ENCODE results near the gene CPT1B.
"Not testable (repeated sequence)": the region's sequence is repeated elsewhere in the genome, so short reads cannot be mapped to it uniquely, and the experiment has no call there.

The CPT1B gene

DNA sequence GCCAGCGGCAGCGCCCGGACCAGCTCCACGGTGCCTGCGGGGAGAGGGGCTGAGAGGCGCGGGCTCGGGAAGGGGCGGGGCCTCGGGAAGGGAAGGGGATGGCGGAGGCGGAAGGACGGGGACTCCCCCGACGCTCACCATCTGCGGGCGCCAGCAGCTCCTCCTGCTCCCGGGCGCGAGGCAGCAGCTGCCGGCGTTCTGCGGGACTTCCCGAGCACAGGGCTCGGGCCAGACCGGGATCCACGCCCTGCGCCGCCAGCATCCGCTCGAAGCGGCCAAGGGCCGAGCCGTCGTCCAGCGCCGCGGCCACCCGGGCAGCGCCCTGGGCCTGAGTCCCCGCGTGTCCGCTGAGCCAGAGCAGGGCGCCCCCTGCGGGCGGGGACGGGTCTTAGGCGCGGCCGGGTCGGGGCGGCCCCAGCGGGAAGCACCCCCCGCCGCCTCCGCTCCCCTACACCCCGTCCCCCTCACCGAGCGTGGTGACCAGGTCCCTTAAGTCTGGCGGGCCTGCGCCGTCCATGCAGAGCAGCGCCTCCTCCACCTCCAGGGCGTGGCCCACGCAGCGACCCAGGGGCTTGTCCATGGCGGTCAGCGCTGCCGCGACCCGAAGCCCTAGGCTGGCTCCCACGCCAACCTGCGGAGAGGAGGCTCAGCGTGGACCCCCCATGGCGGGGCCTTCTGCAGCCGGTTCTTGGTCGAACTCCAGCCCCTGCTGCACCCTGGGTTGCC, 52.0 kb downstream of the CPT1B start:
- peak; percentile 75 for DNase-seq

DNA sequence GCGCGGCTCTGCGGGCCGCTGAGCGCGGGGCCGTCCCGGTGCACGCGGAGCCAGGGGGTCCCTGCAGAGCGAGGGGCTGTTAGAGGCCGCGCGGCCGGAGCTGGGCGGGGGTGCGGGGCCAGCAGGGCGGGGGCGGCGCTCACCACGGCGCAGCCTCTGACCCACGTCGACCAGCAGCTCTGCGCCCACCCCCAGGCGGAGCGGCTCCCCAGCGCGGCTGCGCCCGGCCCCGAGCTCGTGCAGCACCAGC, 52.4 kb downstream of the CPT1B start:
- DNase-seq, result no peak

DNA sequence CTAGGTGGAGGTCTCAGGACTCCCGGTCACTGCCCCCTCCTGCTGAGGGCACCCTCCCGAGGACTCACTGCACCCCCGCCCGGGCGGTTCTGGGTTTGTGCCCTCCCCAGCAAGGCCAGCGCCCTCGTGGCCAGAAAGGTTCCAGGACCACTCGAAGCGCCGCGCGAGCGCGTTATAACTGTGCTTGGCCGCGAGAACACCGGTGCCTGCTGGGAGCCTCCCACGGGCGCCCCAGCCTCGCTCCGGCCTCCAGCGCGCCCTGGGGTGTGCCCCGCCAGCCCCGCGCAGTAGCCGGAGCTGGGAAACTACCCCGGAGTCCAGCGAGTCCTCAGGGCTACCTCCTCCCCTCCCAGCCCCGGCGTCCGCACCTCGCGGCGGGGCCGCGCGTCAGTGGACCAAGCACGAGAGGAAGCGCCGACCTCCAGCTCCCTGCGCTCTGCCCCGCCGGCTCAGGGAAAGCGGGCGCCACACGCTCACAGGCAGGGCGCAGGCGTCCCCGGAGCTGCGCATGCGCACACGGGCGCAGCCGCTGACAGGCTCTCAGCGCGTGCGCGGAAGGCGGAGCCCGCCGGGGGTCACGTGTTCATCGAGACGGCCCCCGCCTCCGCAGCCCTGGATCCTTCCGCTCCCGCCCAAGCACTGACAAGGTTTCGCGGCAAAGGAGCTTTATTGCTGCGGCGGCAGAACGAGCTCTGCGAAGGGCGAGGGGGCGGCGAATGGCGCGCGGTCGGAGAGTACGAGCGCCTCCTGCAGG, 52.9 kb downstream of the CPT1B start, which contains the start of gene SCO2:
Gene SCO2, minus strand, starts transcription at position 495 of the 754 bp plus-strand sequence. CDS start 1,187 bp downstream, outside the sequence.
- peak; percentile 98 for DNase-seq

DNA sequence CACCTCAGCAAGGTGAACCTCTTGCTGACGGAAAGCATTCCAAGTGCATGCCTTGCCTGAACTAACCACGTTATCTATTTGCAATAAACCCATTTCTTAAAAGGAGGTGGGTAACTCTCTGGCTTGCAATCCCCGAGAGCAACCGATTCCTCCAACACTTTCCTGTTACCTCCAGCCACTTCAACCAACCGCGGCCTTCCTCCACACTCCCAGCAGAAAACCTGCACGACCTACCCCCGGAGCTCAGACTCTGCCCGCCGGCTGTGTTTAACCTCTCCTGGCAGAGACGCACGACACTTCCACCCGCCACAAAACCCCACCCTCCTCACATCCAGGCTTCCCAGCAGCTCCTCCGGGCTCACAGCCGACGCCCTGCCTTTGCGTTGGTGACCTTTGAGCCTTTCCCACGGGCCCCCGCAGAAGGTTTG, 53.5 kb downstream of the CPT1B start:
- no peak for DNase-seq

DNA sequence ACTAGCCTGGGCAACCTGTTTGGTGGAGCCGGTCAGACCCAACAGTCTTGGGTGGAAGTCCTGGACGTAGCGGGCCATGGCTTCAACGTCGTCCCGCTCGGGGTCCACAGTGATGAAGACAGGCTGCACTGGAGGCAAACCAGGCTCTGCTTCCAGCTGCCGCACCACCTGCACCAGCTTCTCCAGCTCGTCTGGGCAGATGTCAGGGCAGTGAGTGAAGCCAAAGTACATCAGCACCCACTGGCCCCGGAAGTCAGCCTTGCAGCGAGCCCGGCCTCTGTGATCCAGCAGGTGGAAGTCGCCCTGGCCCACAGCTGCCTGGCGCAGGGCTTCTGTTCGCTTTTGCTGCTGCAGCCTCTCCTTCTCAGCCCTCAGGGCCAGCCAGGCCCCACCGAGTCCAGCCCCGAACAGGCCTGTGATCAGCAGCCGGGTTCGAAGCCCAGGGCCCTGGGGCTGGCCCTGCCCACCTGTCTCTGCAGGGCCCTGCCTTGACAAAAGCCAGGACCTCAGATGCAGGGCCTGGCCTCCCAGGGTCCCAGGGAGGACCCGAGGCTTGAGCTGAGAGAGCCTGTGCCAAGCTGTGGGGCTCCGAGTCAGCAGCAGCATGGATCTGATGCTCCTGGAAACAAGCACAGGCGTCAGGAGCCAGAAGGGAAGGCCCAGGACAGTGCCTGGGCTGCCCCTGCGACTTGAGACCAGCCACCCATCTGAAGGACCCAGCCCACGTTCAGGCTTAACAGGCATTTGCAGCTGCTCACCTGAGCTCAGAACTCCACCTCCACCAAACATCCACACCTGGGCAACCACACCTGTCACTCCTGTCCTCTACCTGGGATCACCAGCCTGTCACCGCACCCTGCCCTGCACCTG, 54.2 kb downstream of the CPT1B start:
- DNase-seq, result no peak

DNA sequence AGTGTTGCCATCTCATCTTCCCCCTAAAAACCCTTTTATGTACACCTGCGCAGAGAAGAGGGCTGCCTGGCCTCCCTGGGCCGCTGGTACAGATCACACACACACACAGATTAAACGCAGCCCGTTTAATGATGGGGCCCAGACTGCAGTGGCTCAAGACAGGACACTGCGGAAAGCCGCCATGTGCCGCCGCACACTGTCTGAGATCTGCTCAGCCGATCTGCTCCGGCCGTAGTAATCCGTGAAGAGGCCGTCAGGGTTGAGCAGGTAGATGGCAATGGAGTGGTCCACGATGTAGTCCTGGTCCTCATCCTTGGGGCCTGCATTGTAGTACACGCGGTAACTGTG, 54.8 kb downstream of the CPT1B start:
- no peak for DNase-seq

DNA sequence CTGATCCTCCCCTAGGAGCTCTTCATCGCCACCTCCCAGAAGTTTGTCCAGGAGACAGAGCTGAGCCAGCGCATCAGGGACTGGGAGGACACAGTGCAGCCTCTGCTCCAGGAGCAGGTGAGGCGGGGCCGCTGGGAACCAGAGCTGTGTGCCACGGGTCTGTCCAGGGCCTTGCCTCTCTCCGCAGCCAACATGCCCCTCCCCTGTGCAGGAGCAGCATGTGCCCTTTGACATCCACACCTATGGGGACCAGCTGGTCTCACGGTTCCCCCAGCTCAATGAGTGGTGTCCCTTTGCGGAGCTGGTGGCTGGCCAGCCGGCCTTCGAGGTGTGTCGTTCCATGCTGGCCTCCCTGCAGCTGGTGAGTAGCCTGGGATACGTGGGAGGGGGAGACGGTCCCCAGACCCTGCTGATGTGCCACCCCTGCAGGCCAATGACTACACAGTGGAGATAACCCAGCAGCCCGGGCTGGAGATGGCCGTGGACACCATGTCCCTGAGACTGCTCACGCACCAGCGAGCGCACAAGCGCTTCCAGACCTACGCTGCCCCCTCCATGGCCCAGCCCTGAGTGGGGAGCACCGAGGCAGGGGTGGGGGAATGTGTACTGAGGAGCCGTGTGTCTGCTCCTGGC, 55.3 kb downstream of the CPT1B start:
- DNase-seq, result no peak

DNA sequence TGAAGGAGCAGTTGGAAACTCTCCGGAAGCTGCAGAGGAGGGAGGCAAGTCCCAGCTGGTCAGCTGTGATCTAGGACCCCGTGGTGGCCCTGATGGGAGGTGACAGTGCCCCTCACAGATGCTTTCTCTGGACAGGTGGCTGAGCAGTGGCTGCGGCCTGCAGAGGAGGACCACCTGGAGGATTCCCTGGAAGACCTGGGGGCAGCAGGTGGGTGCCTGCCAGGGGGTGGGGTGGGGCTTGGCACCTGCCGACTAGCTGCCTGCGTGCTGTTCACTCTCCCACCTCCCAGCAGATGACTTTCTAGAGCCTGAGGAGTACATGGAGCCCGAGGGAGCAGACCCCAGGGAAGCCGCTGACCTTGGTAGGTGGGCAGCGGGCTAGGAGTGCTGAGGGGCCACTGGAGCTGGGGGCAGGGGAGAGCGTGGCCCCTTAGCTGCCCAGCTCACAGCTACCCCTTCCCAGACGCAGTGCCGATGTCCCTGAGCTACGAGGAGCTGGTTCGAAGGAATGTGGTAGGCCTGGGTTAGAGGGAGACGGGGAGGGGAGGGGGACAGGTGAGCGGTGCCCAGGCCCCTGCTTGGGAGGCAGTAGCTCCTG, 55.9 kb downstream of the CPT1B start:
- DNase-seq, result no peak

DNA sequence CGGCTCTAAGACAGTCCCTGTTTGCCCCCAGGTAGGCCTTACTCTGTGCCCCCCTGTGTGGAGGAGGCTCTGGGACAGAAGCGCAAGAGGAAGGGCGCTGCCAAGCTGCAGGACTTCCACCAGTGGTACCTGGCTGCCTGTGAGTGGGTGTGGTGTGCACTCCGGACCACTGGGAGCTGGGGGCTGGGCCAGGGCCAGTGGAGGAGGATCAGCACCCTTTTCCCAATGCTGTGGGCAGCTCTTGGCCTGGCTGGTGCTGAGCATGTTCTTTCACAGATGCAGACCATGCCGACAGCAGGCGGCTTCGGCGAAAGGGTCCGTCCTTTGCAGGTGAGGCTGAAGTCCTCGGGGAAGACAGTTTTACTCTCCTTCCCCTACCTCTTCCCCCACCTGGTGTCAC, 56.5 kb downstream of the CPT1B start:
- DNase-seq, result no peak

DNA sequence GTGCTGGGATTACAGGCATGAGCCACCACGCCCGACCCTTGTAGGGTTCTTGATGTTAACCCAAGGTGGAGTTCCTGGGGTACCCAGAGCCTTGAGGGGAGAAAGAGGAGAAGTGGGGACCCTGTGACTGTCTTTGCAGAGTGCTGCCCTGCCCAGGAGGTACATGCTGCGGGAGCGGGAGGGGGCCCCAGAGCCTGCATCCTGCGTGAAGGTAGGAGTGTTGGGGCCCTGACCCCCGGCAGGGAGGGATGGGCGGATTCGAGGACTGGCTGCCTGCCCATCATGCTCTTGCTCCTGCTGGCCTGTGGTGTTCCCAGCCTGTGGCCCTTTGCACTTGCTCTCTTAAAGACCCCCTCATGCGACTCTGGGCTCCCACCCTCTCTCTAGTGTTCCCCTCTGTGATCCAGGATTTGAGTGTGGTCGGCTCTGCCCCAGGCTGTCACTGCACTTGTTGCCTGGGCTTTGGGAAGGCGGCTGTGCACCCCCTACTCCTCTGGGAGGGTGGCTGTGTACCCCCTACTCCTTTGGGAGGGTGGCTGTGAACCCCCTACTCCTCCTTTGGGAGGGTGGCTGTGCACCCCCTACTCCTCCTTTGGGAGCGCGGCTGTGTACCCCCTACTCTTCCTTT, 57.3 kb downstream of the CPT1B start:
- DNase-seq, result no peak

DNA sequence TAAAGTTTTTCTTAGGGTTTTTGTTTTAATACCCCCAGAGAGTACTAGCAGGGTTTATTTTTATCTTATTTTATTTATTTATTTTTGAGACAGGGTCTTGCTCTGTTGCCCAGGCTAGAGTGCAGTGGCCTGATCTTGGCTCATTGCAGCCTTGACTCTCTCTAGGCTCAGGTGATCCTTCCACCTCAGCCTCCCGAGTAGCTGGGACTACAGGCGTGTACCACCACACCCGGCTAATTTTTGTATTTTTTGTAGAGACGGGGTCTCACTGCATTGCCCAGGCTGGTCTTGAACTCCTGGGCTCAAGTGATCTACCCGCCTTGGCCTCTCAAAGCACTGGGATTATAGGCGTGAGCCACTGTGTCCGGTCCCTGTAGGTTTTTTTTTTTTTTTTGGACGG, 58.0 kb downstream of the CPT1B start:
- not testable (repeated sequence) for DNase-seq

DNA sequence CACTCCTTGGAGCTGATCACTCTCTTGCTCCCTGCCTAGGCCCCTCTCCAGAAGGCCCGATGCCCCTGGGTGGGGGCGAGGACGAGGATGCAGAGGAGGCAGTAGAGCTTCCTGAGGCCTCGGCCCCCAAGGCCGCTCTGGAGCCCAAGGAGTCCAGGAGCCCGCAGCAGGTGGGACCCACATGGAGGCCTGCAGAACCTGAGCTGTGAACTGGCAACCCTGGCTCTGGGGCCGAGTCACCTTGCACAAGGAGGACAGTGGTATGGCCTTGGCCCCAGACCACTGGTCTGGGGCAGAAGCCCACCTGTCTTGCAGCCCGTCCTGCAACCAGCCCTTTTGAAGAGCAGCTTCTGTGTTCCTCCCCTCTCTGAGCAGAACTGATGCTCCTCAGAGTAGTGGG, 59.1 kb downstream of the CPT1B start:
- DNase-seq, result no peak

Data from activated CD4-positive, alpha-beta T cell treated with anti-CD3 and anti-CD28 coated beads, Interleukin-2, amount 50 U/mL, for 1 hour (primary cell).